ENCODE measurements around the gene PTPRN2.
A peak's percentile ranks its signal among the peaks of the same experiment; 100 is the strongest.

PTPRN2 gene

GRCh38 chr7:157828190-157828589, 759.4 kb downstream of the PTPRN2 start:
- DNase-seq = no peak

DNA sequence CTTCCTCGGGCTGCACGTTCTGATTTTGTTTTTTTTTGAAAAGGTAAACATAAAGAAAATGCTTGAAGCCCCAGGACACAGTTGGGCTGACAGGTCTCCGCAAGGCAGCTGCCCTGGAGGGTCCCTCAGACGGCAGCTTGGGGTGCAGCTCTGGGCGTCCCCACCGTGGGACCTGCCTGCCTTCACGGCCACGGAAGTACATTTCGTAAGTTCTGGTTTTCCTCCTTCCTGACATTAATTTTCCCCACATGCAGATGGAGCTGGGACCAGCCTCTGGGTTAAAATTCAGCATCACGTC, 759.8 kb downstream of the PTPRN2 start:
- DNase-seq = no peak

GRCh38 chr7:157827045-157827862, 760.4 kb downstream of the PTPRN2 start:
- DNase-seq = peak; percentile 46

- DNase-seq = no peak
These were observed 761.1 kb downstream of the PTPRN2 start for GRCh38 chr7:157826566-157826965.

DNA sequence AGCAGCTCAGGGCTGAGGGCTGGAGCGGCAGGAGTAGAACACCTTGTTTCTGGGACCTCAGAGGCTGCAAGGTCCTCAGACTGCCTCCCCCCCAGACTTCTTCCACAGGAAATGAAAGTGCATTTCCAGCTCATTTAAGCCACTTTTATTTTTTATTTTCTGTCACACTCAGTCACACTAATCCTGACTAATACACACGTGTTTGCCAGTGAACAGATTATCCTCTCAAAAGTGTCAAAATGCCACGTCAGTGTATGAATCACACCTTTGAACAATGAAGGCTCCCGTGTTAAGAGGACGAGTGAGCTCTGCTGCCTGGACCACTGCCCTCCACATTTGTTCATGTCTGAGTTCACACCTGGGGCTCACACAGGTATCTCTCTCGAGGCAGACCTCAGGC, 762.3 kb downstream of the PTPRN2 start:
- peak; percentile 20 for DNase-seq

DNA sequence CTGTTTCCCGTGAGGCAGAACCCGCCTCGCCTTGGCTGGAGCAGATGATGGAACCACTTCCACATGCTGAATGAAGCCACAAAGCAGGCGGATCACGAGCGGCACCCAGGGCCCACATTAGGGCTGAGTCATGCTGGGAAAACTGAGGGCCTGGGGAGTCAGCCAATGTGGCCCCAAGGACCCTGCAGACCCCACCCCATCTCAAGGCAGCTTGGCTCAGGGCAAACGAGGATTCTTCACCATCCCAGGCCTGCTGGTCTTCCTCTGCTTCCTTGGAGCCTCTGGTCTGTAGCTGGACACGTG, 762.9 kb downstream of the PTPRN2 start:
- DNase-seq = no peak

- DNase-seq = no peak
These were observed 763.4 kb downstream of the PTPRN2 start for GRCh38 chr7:157824011-157824818.

- DNase-seq = no peak
These were observed 765.0 kb downstream of the PTPRN2 start for GRCh38 chr7:157822688-157823031.

DNA sequence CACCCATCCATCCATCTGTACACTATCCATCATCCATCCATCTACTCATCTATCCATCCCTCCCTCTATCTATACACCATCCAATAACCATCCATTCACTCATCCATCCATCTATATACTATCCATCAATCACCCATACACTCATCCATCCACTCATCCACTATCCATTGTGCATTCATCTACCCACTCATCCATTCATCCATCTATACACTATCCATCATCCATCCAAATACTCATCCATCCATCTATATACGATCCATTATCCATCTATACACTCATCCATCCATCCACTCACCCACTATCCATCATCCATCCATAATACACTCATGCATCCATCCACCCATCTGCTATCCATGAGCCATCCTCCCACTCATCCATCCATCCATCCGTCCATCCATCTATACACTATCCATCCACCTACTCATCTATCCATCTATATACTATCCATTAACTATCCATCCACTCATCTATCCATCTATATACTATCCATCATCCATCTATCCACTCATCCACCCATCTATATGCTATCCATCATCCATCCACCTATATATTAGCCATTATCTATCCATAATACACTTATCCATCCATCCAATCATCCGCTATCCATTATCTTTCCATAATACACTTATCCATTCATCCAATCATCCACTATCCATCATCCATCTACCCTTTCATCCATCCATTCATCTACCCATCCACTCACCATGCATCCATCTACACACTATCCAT, 765.5 kb downstream of the PTPRN2 start:
- DNase-seq = no peak

DNA sequence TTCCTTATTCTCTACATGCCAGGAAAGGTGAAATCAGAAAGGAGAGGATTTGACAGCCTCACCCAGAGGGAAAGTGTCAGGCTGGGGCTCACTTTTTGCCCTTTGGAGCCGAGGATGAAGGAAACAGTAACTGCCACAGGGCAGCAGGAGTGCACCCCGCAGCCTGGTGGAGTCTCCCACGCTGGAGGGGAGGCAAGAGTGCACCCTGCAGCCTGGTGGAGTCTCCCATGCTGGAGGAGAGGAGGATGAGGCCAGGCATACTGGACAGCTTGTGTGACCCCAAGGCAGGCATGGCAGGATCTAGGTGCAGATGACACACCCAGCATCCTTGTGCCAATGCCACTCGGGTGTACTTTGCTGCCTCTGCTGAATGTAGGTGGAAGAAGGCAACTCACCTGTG, 766.8 kb downstream of the PTPRN2 start:
- no peak for DNase-seq

- DNase-seq = no peak
These were observed 768.2 kb downstream of the PTPRN2 start for GRCh38 chr7:157819455-157819807.

DNA sequence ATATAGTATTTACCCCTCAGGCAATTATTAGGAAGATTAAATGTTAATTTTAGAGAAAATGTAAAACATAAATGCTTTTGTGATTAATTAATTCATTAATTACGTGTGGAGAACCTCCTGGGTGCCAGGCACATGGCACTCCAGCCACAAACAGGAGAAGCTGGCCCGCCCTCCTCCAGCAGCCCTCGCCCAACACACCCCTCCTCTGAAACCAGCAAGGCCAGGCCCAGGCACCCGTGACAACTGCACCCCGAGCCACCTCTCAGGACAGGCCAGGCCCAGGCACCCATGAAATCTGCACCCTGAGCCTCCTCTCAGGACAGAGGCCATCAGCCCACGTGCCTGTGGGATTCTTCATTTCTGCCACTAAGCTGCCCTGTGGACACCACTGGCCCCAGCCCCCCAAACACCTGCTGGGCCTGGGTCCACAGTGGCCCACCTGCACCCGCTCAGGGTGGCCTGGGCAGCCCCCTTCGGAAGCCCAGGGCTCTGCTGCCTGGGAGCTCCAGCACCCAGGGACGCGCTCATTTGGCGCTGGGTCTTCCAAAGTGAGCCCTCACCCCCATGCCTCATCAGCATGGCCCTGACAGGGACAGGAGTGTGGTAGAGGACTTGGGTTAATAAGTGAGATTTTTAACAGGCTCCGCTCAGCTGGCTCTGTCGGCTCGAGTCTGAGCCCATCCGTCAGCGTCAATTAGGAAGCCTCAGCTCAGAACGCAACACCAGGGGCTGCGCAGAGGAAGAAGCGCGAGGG, 768.7 kb downstream of the PTPRN2 start:
- DNase-seq = no peak

- DNase-seq = no peak
These were observed 769.5 kb downstream of the PTPRN2 start for GRCh38 chr7:157817944-157818700.

- DNase-seq = no peak
These were observed 770.2 kb downstream of the PTPRN2 start for GRCh38 chr7:157817433-157817832.

- no peak for DNase-seq
These were observed 770.9 kb downstream of the PTPRN2 start for GRCh38 chr7:157816526-157817250.

DNA sequence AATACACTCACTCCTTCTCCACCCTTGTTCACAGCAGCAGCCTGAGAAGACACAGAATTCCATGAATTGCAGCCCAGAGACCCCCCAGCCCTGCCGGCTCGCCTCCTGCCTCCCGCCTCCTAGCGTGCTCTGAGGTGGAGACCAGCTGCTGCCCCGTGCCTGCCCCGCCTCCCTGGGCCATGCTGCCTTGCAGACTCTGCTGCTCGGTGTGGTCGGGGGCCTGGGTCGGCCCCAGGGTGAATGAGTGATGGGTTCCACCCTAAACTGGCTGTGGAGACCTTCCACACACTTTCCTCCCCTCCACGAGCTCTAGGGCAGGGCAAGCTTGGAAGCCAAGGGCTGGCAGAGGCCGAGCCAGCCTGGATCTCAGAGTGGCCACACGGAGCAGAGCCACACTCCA, 771.5 kb downstream of the PTPRN2 start:
- DNase-seq = no peak

- no peak for DNase-seq
These were observed 772.0 kb downstream of the PTPRN2 start for GRCh38 chr7:157815706-157816022.

GRCh38 chr7:157814931-157815705, 772.5 kb downstream of the PTPRN2 start:
- DNase-seq = no peak

GRCh38 chr7:157813741-157814661, 773.6 kb downstream of the PTPRN2 start:
- DNase-seq = no peak

DNA sequence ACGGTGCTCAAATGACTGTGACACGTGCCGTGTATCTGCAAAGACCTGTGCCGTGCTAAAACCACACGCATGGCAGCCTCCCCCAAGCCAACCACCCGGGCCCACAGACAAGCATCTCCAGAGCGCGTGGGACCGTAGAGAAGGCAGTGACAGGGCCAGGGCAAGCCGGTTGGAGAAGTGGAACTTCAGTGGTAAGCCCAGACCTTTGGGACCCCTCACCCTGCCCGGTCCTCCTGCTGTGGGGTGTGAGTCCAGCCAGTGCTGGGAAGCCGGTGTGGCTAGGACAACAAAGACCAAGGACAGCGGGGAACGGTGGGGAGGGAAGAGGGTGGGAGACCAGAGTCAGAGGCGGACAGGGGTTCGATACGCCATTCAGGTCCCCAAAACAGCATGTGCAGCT, 774.6 kb downstream of the PTPRN2 start:
- DNase-seq = no peak

All from stimulated activated CD4-positive, alpha-beta T cell treated with anti-CD3 and anti-CD28 coated beads, Interleukin-15, amount 100 ng/mL, for 24 hours (primary cell).